ENCODE measurements around the gene SLC38A6. TPM values are rescaled to one million over a fixed set of nuclear protein-coding genes. Genes with fewer than 3 reads are reported as not detected.

SLC38A6 gene
- polyA plus RNA-seq (2011; rRNA removed) (11.7 and 16.8 TPM in 2 replicates), polyA minus RNA-seq (2011; rRNA and poly(A)+ RNA removed) (16.4 and 19.3 TPM in 2 replicates)

- Histone ChIP-seq H3K4me3 (ENCODE audit: low read depth, low read length) (peak within 1 kb of the TSS; percentile 77), H3K36me3 (ENCODE audit: control insufficient read depth, insufficient read depth, low read length) (peaks cover 4% of the 10 kb centered on the region), H3K27me3 (ENCODE audit: control insufficient read depth, insufficient read depth, low read length) (no peaks in the 10 kb centered on the region)
- peak; percentile 85 for DNase-seq (ENCODE audit: low read depth)
- ChIA-PET CTCF (interaction anchor here (0.5 to 1.0 kb wide), 3 partner anchors 16 to 337 kb away, joined by 3 read pairs; no protein-coding TSS in a partner anchor), POLR2A (interaction anchor here (0.5 to 1.0 kb wide), 2 partner anchors 257 to 324 kb away, joined by 3 to 11 read pairs; partner anchors contain the start of gene SIX4)
- TF ChIP-seq CTCF (IDR thresholded peaks at IDR 0.05; ENCODE audit: insufficient read depth, low read depth, low read length): 0 out of 2 replicates have a peak, but pooled peaks have one; percentile 4
Observed at GRCh38 chr14:60980811-60981632, at the start of gene SLC38A6, which contains the start of gene TRMT5. SLC38A6 (plus strand) TSS chr14:60981245; CDS start chr14:60981278, 33 bp downstream. TRMT5 (minus strand) TSS chr14:60981079; CDS start chr14:60980973, 106 bp downstream.

- Histone ChIP-seq H3K36me3 (ENCODE audit: control insufficient read depth, insufficient read depth, low read length) (no peaks in the 10 kb centered on the region), H3K27me3 (ENCODE audit: control insufficient read depth, insufficient read depth, low read length) (no peaks in the 10 kb centered on the region), H3K4me3 (ENCODE audit: low read depth, low read length) (no peak overlapping the region)
- no peak for TF ChIP-seq CTCF (IDR thresholded peaks at IDR 0.05; ENCODE audit: insufficient read depth, low read depth, low read length)
- ChIA-PET POLR2A (no interaction called here), CTCF (no interaction called here)
- DNase-seq (ENCODE audit: low read depth): no peak
Observed at GRCh38 chr14:60933920-60934655, 47.0 kb upstream of the SLC38A6 start.

GRCh38 chr14:60935319-60935718, 45.7 kb upstream of the SLC38A6 start:
- TF ChIP-seq CTCF (IDR thresholded peaks at IDR 0.05; ENCODE audit: insufficient read depth, low read depth, low read length): no peak
- no peak for DNase-seq (ENCODE audit: low read depth)
- ChIA-PET CTCF (no interaction called here), POLR2A (no interaction called here)
- no peak overlapping the region for H3K4me3 ChIP-seq (ENCODE audit: low read depth, low read length)
- H3K27me3 ChIP-seq (ENCODE audit: control insufficient read depth, insufficient read depth, low read length): no peaks in the 10 kb centered on the region
- H3K36me3 ChIP-seq (ENCODE audit: control insufficient read depth, insufficient read depth, low read length): no peaks in the 10 kb centered on the region

- no peaks in the 10 kb centered on the region for H3K27me3 ChIP-seq (ENCODE audit: control insufficient read depth, insufficient read depth, low read length)
- POLR2A ChIA-PET: no interaction called here
- DNase-seq (ENCODE audit: low read depth): no peak
- no peaks in the 10 kb centered on the region for H3K36me3 ChIP-seq (ENCODE audit: control insufficient read depth, insufficient read depth, low read length)
- CTCF ChIA-PET: no interaction called here
- TF ChIP-seq CTCF (IDR thresholded peaks at IDR 0.05; ENCODE audit: insufficient read depth, low read depth, low read length): no peak
- H3K4me3 ChIP-seq (ENCODE audit: low read depth, low read length): no peak overlapping the region
Observed at GRCh38 chr14:60943637-60944032, 37.4 kb upstream of the SLC38A6 start.

GRCh38 chr14:60944204-60944603, 36.8 kb upstream of the SLC38A6 start:
- POLR2A ChIA-PET: no interaction called here
- Histone ChIP-seq H3K36me3 (ENCODE audit: control insufficient read depth, insufficient read depth, low read length) (no peaks in the 10 kb centered on the region), H3K27me3 (ENCODE audit: control insufficient read depth, insufficient read depth, low read length) (no peaks in the 10 kb centered on the region), H3K4me3 (ENCODE audit: low read depth, low read length) (no peak overlapping the region)
- no peak for DNase-seq (ENCODE audit: low read depth)
- CTCF ChIA-PET: no interaction called here
- TF ChIP-seq CTCF (IDR thresholded peaks at IDR 0.05; ENCODE audit: insufficient read depth, low read depth, low read length): no peak
